COR-L47 (cell line): ENCODE measurements around the gene FLNA.
"Not testable (repeated sequence)": the region's sequence is repeated elsewhere in the genome, so short reads cannot be mapped to it uniquely, and the experiment has no call there.

ENCODE experiments used
- DNase-seq: peaks from one replicate; lab custom pipeline; 2025; lab: John Stamatoyannopoulos, UW

Gene FLNA

DNA sequence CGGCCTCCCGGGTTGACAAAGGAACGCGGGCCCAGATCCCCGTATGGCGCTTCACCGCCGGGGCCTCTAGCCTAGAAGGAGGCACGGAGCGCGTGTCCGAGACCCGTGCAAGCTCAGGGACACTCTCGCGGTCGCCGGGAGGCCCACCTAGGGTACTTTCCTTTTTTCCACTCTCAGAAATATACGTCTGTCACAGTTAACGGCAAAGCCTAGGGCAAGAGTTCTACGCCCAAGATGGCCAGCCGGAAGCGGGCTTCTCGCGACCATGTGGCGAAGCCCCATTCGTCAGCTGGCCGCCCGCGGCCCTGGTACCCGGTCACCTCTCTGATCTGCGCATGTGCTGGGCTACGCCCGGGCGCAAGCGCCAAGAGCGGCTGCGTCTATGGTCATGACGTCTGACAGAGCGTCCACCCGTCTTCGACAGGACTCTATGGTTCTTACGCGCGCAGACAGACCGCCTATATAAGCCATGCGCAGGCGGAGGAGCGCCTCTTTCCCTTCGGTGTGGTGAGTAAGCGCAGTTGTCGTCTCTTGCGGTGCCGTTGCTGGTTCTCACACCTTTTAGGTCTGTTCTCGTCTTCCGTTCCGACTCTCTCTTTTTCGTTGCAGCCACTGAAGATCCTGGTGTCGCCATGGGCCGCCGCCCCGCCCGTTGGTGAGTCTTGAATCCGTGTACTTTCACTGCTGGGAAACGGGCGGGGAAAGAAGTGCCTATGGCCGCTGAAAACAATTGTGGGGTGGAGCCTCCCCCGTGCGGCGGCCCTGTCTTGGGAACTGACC is 23.6 kb upstream of the FLNA start, which contains the start of gene RPL10:
RPL10 (plus strand) TSS at position 490 of the 780 bp plus-strand sequence; CDS start at position 633, 143 bp downstream.
- peak; percentile 93 for DNase-seq

DNA sequence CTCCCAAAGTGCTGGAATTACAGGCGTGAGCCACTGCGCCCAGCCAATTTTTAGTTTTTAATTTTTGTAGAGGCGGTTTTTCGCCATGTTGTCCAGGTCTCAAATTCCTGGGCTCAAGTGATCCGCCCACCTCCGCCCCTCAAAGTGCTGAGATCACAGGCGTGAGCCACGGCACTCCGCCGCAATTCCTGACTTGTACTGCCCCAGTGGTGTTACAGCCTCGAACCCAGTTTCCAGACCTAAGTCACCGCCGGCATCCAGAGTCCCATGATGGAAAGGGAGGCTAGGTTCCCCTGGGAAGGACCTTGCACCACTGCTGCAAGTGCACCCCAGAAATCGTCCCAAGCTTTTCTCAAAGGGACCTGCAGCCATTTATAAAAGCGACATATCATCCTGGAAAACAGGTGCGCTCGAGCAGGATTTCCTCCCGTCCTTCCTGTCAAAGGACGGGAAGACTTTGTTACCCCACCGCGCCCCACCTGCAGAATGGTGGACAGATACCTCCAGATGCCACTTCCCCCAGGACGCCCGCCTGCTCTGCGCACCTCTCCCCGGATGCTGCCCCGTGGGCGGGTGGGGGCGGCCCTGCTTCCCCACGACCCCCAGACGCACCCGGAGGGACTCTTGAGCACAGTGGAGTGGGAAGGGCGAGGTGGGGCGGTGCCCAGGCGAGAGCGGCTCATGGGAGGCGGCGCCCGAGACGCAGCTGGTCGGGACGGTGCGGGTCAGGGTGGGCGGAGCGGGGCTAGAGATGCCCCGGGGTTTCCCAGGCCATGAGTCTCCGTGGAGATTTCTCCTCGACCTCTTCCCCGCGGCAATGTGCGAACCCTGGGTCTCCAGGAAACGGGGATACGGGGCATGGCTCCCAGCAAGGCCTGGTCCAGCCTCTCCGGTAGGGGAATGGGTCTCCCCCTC is 22.8 kb upstream of the FLNA start:
- DNase-seq = peak; percentile 35

DNA sequence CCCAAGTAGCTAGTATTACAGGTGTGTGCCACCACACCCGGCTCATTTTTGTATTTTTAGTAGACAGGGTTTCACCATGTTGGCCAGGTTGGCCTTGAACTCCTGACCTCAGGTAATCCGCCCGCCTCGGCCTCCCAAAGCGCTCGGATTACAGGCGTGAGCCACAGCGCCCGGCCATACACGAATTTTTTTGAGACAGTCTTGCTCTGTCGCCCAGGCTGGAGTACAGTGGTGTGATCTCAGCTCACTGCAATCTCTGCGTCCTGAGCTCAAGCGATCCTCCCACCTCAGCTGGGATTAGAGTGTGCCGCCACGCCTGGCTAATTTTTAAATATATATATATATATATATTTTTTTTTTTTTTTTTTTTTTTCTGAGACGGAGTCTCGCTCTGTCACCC is 21.9 kb upstream of the FLNA start:
- not testable (repeated sequence) for DNase-seq

DNA sequence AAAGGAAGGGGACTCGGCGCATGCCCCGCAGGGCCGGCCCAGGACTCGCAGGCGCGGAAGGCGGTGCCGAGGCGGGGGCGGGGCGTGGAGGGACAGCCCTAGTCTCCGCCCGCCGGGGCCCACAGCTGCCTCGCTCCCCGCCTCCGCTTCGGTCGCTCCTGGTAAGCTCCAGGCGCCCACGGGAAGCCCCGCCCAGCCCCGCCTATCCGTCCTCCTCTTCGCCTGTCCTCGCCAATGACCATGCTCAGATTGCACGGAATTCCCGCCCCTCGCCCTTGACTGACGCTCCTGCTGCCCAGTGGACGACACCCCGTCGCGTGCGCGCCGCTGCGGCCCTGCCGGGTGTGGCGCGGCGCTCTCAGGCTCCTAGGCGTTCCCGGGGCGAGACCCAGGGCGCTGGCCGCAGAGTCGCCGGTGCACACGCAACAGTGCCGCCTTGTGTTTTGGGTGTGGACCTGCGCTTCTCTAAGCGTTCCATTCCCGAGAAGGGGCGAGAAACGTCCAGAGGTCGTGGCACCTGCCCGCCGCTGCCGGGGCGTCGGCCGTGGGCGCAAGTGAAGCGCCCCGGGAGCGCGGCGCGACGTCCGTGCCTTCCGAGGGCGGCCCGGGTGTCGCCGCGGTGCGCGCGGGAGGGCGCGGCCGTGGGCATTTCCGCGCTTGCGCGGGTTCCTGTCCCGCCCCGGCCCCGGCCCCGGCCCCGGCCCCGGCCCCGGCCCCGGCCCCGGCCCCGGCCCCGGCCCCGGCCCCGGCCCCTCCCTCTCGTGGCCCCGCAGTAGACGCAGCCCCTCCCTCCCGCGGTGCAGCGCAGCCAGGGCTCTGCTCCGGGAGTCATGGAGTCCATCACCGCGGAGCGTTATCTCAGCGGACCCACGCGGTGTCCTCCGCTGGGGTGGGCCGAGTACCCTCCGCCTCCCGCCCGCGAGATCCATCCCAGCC is 15.6 kb upstream of the FLNA start:
- DNase-seq = not testable (repeated sequence)

DNA sequence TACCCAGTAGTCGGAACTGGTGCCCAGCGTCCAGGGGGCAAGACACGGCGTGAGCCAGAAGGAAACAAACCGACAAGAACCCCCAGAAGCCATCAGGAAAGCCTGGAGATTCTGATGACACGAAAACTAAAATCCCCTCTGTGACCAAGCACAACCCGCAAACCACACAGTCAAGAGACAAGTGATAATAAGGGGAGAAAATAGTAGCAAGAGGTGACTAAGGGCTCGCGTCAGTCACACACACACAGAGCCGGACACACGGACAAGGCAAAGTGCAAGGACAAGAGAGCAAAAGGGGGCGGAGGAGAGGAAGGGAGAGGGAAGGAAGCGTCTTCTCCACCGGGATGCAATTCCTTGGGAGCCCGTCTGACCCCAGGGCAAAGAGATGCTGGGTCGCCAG is 14.2 kb upstream of the FLNA start:
- DNase-seq = not testable (repeated sequence)

GRCh38 chrX:154388094-154388493 is 13.7 kb upstream of the FLNA start:
- not testable (repeated sequence) for DNase-seq

GRCh38 chrX:154384284-154384892 is 10.0 kb upstream of the FLNA start:
- no peak for DNase-seq

DNA sequence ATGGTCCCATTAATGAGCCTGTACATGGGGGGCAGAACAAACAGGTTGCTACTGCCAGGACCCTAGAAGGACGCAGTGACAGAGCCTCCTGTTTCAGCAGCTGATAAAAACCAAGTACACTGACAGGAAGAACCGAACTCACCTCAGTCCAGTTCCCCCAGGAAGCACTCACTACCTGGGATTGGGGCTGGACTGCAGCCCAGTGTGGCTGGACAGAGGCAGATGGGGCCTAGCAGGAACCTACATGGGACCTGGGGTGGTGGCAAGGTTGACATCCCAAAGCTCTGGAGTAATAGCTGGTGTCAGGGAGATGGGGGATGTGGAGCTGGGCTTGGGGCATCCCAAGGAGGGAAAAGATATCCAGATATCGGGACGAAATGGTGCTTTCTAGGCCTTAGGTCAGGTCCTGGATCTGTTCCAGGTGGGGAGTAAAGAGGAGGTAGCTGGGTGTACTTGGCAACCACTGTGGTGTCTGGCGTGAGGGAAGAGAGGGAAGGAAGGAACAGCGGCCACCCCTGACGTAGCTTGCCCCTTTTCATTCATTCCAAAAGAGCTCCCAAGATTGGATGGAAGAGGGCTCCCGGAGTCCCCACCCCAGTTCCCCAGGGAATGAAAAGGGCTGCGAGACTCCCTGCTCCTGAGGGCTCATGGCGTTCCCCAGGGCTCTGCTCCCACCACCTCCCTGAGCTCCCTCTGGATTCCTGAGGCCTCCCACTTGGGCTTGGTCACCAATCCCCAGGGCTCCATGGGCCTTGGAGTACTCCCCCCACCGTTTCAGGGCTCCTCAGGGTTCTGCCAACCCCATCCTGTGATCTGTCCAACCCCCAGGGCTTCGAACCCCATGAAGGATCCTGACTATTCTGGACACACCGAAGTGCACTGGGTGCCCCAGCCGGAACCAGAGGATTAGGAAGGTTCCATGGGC is 9.2 kb upstream of the FLNA start:
- DNase-seq = no peak

DNA sequence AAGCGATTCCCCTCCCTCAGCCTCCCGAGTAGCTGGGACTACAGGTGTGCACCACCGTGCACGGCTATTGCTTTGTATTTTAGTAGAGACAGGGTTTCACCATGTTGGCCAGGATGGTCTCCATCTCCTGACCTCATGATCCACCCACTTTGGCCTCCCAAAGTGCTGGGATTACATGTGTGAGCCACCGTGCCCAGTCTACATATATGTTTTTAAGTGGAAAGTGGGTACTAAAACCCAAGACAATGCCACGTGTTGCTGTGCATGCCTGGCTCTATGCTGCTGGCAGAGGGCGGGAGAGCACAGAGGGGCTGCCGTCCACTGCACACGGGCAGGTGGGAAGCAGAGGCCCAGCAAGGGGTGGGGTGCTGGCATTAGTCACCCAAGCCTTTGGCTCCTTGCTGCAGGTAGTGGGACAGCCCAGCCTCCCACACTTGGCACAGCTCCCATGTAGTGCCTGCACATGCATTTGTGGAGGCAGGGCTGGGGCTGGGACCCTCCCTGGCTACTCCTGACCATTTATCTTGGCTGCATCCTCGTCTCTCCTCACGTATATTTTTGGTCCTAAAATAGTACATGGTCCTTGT is 8.1 kb upstream of the FLNA start:
- no peak for DNase-seq

- DNase-seq = no peak
Observed at GRCh38 chrX:154381271-154381670, 6.8 kb upstream of the FLNA start.

- DNase-seq = no peak
Observed at GRCh38 chrX:154380787-154381186, 6.4 kb upstream of the FLNA start.

GRCh38 chrX:154380153-154380552 is 5.7 kb upstream of the FLNA start:
- no peak for DNase-seq

DNA sequence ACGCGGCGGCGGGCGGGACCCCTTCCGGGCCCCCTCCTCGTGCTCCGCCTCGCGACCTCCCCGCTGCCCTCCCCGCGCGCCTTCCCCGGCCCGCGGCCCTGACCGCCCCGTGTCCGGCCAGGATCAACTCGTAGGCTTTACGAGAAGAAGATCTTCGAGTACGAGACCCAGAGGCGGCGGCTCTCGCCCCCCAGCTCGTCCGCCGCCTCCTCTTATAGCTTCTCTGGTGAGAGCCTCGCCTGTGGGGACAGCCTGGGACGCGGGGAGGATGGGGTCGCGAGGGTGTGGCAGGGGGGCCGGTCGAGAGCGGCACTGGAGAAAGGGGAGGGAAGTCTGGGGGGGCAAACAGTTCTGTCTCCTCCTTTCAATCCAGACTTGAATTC is 5.1 kb upstream of the FLNA start:
- no peak for DNase-seq

DNA sequence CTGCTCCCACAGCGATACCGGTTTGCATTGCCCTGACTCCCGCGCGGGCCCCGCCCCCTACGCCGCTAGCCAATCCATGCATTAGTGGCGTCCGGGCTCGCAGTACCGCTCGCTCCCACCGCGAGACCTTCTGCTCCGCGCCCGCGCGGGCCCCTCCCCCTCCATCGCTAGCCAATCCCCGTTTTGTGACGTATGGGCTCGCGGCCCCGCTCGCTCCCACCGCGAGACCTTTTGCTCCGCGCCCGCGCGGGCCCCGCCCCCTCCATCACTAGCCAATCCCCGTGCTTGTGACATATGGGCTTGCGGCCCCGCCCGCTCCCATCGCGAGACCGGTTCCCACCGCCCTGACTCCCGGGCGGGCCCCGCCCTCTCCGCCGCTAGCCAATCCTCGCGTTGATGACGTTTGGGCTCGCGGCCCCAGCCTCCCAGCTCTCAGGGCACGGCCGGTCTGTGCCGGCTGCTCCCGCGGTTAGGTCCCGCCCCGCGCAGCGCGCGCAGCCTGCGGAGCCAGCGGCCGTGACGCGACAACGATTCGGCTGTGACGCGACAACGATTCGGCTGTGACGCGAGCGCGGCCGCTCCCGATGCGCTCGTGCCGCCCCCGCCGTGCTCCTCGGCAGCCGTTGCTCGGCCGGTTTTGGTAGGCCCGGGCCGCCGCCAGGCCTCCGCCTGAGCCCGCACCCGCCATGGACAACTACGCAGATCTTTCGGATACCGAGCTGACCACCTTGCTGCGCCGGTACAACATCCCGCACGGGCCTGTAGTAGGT is 4.5 kb upstream of the FLNA start, which contains the start of gene EMD:
EMD (plus strand) TSS at position 497 of the 770 bp plus-strand sequence; CDS start at position 687, 190 bp downstream.
- DNase-seq = peak; percentile 99

DNA sequence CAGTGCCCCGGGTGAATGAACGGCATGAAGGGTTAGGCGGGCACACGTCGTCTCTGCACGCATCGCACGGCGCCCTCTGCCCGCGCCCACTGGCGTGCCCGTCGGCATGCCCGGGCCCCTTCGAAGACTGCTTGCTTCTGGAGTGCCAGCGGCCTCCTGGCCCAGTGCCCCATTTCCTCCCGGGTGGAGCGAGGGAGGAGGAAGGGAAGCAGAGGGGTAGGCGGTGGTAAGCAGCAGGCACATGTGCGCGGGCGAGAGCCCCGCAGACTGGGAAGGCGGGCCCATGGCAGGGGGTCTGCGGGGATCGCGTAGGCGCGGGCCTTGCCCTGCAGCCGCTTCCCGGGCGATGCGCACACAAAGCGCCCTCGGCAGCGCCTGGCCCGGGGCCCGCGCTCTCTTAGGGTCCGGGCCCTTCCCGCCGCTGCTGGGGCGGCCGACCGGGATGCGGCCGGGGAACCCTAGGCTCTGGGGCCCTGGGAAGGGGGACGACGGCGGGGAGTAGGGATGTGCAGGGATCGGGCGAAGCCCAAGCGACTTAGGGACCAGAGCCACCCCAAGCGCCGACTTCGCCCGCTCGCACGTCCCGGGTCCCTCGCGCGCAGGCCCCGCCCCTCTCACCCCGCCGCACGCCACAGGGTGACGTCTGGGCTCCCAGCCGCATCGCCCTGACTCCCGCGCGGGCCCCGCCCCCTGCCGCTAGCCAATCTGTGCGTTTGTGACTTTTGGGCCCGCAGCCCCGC is 3.8 kb upstream of the FLNA start:
- peak; percentile 29 for DNase-seq

DNA sequence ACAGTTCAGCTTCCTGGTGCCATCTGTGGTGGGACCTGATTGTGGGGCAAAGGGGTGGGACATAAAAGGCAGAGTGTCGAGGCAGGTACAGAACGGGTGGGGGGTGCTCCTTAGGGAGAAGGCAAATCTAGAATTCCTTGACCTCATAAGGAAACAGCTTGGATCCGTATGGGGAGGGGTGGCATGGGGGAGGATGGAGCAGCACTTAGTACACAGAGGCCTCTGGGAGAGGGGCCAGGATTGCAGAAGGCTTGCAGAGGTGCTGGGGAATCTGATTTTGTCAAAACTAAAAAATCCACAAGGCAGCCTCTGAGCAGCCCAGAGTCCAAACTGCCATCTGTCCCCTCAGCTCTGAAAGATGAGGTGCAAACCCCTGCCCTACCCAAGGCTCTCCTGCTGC is 2.3 kb upstream of the FLNA start:
- no peak for DNase-seq

DNA sequence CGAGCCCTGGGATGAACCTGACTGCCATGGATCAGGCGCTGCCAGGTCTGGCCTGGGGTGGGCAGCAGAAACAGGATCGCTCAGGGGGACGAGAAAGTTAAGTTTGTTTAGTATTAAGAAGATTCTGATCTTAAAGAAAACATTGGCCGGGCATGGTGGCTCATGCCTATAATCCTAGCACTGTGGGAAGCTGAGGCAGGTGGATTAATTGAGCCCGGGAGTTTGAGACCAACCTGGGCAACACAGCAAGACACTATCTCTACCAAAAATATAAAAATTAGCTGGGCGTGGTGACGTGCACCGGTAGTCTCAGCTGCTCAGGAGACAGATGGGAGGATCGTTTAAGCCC is 696 bp upstream of the FLNA start:
- DNase-seq = no peak
